Testis (tissue), 2 donors: ENCODE results near the gene IPO9.

Source experiments
- CTCF ChIP-seq, 3 experiments: fragments of 450-650 bp in 2 of 3; fragments of 200-600 bp in 1 of 3; sonication (generic) in 1 of 3; IDR thresholded peaks; one replicate each; pipeline ENCODE4 v1.5.1; 2016 to 2019; ENCODE audit warnings: antibody characterized with exemption in 3 of 3, mild to moderate bottlenecking in 2 of 3, moderate library complexity in 1 of 3
- POLR2A ChIP-seq: fragments of 450-650 bp; IDR thresholded peaks from one replicate; pipeline ENCODE4 v1.6.1; 2017; ENCODE audit warnings: antibody characterized with exemption, mild to moderate bottlenecking, moderate library complexity

GRCh38 chr1:201842472-201843027, 13.6 kb downstream of the IPO9 start:
- TF ChIP-seq CTCF (IDR thresholded peaks at IDR 0.05) (no peak), POLR2A (no peak)
